HUES48 (cell line): ENCODE measurements around the gene C10orf120.

Source experiments
- H3K27ac ChIP-seq: one replicate; pipeline ENCODE4 v1.7.0; 2013; ENCODE audit warnings: low read depth, low read length, inconsistent platforms
- H3K27me3 ChIP-seq: 2 replicates; pipeline ENCODE4 v1.6.1; 2013; ENCODE audit warnings: mild to moderate bottlenecking, low read length; ENCODE audit not compliant: control insufficient read depth, insufficient read depth
- H3K36me3 ChIP-seq: 2 replicates; pipeline ENCODE4 v1.6.1; 2013; ENCODE audit warnings: low read length; ENCODE audit not compliant: control insufficient read depth, insufficient read depth
- H3K4me1 ChIP-seq: 2 replicates; pipeline ENCODE4 v1.6.1; 2013; ENCODE audit warnings: mild to moderate bottlenecking, low read length; ENCODE audit not compliant: control insufficient read depth, insufficient read depth
- H3K4me3 ChIP-seq: 2 replicates; pipeline ENCODE4 v1.5.1; 2013; ENCODE audit warnings: mild to moderate bottlenecking, low read depth, low read length
- H3K9ac ChIP-seq: 2 replicates; pipeline ENCODE4 v1.6.1; 2013; ENCODE audit warnings: mild to moderate bottlenecking, low read depth, low read length, moderate library complexity
- H3K9me3 ChIP-seq: 2 replicates; pipeline ENCODE4 v1.6.1; 2013; ENCODE audit warnings: low read length; ENCODE audit not compliant: control insufficient read depth, insufficient read depth

The C10orf120 gene

GRCh38 chr10:122649903-122650302, 49.7 kb downstream of the C10orf120 start:
- H3K9me3 ChIP-seq = no peaks in the 10 kb centered on the region
- no peaks in the 10 kb centered on the region for H3K27me3 ChIP-seq
- H3K9ac ChIP-seq = no peak overlapping the region
- H3K4me3 ChIP-seq = no peak overlapping the region
- H3K27ac ChIP-seq = no peak overlapping the region
- no peaks in the 10 kb centered on the region for H3K36me3 ChIP-seq
- no peaks in the 10 kb centered on the region for H3K4me1 ChIP-seq

GRCh38 chr10:122648599-122649428, 50.8 kb downstream of the C10orf120 start:
- no peaks in the 10 kb centered on the region for H3K36me3 ChIP-seq
- H3K9me3 ChIP-seq = no peaks in the 10 kb centered on the region
- no peaks in the 10 kb centered on the region for H3K27me3 ChIP-seq
- H3K9ac ChIP-seq = no peak overlapping the region
- H3K4me1 ChIP-seq = no peaks in the 10 kb centered on the region
- H3K4me3 ChIP-seq = no peak overlapping the region
- H3K27ac ChIP-seq = no peak overlapping the region
